ENCODE data around the gene GNRH2.

Gene GNRH2

DNA sequence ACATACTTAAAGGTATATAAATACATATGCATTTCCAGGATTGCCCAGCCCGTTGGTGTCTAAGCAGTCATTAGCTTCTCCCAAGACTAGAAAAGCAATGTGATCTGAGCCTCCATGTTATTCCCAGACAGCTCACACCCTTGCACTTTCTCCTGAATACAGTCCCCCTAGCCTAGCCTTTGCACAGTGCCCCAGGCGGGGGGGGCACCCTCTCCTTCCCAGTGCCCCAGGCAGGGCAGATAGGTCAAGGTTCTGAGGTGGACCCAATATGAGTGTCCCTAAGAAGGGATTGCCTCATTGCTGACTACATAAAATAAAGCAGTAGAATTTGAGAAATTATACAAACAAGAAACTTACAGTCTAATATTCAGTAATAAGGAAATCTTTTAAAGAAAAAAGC lies 15.4 kb upstream of the GNRH2 start:
- Histone ChIP-seq H4K20me1 (ENCODE audit: insufficient read depth, low read length) (no peaks in the 10 kb centered on the region), H3K79me2 (ENCODE audit: low read length) (no peaks in the 10 kb centered on the region), H3K27ac (ENCODE audit: low read length) (no peak overlapping the region), H3K36me3 (replicated peaks; ENCODE audit: low read depth, low read length) (peaks cover 48% of the 10 kb centered on the region), H3K27me3 (ENCODE audit: low read depth, low read length) (no peaks in the 10 kb centered on the region), H2AFZ (ENCODE audit: low read depth, low read length) (no peak overlapping the region), H3K9me3 (ENCODE audit: insufficient read depth, low read length) (no peaks in the 10 kb centered on the region), H3K4me3 (ENCODE audit: low read length) (no peak overlapping the region), H3K4me2 (ENCODE audit: low read length) (no peak overlapping the region), H3K4me1 (ENCODE audit: low read length) (no peaks in the 10 kb centered on the region), H3K9ac (ENCODE audit: low read length) (no peak overlapping the region)
- no peak for TF ChIP-seq EZH2phosphoT487 (IDR thresholded peaks at IDR 0.05; ENCODE audit: low read depth)
- TF ChIP-seq, protein P1, sequence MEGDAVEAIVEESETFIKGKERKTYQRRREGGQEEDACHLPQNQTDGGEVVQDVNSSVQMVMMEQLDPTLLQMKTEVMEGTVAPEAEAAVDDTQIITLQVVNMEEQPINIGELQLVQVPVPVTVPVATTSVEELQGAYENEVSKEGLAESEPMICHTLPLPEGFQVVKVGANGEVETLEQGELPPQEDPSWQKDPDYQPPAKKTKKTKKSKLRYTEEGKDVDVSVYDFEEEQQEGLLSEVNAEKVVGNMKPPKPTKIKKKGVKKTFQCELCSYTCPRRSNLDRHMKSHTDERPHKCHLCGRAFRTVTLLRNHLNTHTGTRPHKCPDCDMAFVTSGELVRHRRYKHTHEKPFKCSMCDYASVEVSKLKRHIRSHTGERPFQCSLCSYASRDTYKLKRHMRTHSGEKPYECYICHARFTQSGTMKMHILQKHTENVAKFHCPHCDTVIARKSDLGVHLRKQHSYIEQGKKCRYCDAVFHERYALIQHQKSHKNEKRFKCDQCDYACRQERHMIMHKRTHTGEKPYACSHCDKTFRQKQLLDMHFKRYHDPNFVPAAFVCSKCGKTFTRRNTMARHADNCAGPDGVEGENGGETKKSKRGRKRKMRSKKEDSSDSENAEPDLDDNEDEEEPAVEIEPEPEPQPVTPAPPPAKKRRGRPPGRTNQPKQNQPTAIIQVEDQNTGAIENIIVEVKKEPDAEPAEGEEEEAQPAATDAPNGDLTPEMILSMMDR (IDR thresholded peaks at IDR 0.05; ENCODE audit: low read depth, low read length): no peak

GRCh38 chr20:3031524-3032147 lies 11.8 kb upstream of the GNRH2 start:
- H3K79me2 ChIP-seq (ENCODE audit: low read length): no peaks in the 10 kb centered on the region
- H3K27me3 ChIP-seq (ENCODE audit: low read depth, low read length): no peaks in the 10 kb centered on the region
- H3K36me3 ChIP-seq (replicated peaks; ENCODE audit: low read depth, low read length): peaks cover 43% of the 10 kb centered on the region
- H3K9ac ChIP-seq (ENCODE audit: low read length): no peak overlapping the region
- TF ChIP-seq EZH2phosphoT487 (IDR thresholded peaks at IDR 0.05; ENCODE audit: low read depth): no peak
- TF ChIP-seq, protein P1 (IDR thresholded peaks at IDR 0.05; ENCODE audit: low read depth, low read length): no peak
- H4K20me1 ChIP-seq (ENCODE audit: insufficient read depth, low read length): no peaks in the 10 kb centered on the region
- no peak overlapping the region for H3K4me3 ChIP-seq (ENCODE audit: low read length)
- no peaks in the 10 kb centered on the region for H3K4me1 ChIP-seq (ENCODE audit: low read length)
- H2AFZ ChIP-seq (ENCODE audit: low read depth, low read length): no peak overlapping the region
- no peaks in the 10 kb centered on the region for H3K9me3 ChIP-seq (ENCODE audit: insufficient read depth, low read length)
- no peak overlapping the region for H3K4me2 ChIP-seq (ENCODE audit: low read length)
- no peak overlapping the region for H3K27ac ChIP-seq (ENCODE audit: low read length)

- Histone ChIP-seq H3K9ac (ENCODE audit: low read length) (no peak overlapping the region), H4K20me1 (ENCODE audit: insufficient read depth, low read length) (no peaks in the 10 kb centered on the region), H3K36me3 (replicated peaks; ENCODE audit: low read depth, low read length) (peaks cover 48% of the 10 kb centered on the region), H2AFZ (ENCODE audit: low read depth, low read length) (no peak overlapping the region), H3K27me3 (ENCODE audit: low read depth, low read length) (no peaks in the 10 kb centered on the region), H3K9me3 (ENCODE audit: insufficient read depth, low read length) (no peaks in the 10 kb centered on the region), H3K79me2 (ENCODE audit: low read length) (no peaks in the 10 kb centered on the region), H3K4me3 (ENCODE audit: low read length) (no peak overlapping the region), H3K4me1 (ENCODE audit: low read length) (no peaks in the 10 kb centered on the region), H3K27ac (ENCODE audit: low read length) (no peak overlapping the region), H3K4me2 (ENCODE audit: low read length) (no peak overlapping the region)
- TF ChIP-seq, protein P1 (IDR thresholded peaks at IDR 0.05; ENCODE audit: low read depth, low read length): no peak
- TF ChIP-seq EZH2phosphoT487 (IDR thresholded peaks at IDR 0.05; ENCODE audit: low read depth): no peak
Observed at GRCh38 chr20:3032624-3033023, 10.8 kb upstream of the GNRH2 start.

DNA sequence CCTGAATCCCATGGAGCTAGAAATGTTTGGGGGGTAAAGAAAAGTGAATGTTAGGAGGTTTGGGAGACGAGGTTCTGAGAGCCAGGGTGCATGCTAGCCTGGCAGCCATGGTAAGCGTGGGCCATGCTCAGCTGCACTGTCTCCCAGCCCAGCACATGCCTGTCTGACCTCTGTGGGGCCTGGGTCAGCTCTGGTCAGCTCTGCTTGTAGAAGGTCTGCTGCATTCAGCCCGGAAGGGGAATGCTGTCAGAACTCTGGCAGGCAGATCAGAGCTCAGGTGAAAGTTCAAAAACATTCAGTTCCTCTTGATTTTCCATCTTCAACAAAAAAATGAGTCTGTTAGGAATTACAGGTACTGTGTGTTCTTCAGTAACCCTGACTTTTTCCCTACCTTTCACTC lies 5.8 kb upstream of the GNRH2 start:
- Histone ChIP-seq H3K27ac (ENCODE audit: low read length) (no peak overlapping the region), H3K27me3 (ENCODE audit: low read depth, low read length) (no peaks in the 10 kb centered on the region), H2AFZ (ENCODE audit: low read depth, low read length) (no peak overlapping the region), H3K79me2 (ENCODE audit: low read length) (no peaks in the 10 kb centered on the region), H4K20me1 (ENCODE audit: insufficient read depth, low read length) (no peaks in the 10 kb centered on the region), H3K36me3 (replicated peaks; ENCODE audit: low read depth, low read length) (peaks cover 42% of the 10 kb centered on the region), H3K4me3 (ENCODE audit: low read length) (no peak overlapping the region), H3K9ac (ENCODE audit: low read length) (no peak overlapping the region), H3K4me2 (ENCODE audit: low read length) (no peak overlapping the region), H3K9me3 (ENCODE audit: insufficient read depth, low read length) (no peaks in the 10 kb centered on the region), H3K4me1 (ENCODE audit: low read length) (no peaks in the 10 kb centered on the region)
- TF ChIP-seq, protein P1 (IDR thresholded peaks at IDR 0.05; ENCODE audit: low read depth, low read length): no peak
- no peak for TF ChIP-seq EZH2phosphoT487 (IDR thresholded peaks at IDR 0.05; ENCODE audit: low read depth)
